Epithelial cell of esophagus (primary cell): Measurements from ENCODE around the gene TAF3.
A peak's percentile ranks its signal among the peaks of the same experiment; 100 is the strongest.

Experiments used
- DNase-seq: peaks from one replicate; pipeline ENCODE4 v3.0.0; 2010; ENCODE audit warnings: low read depth
- H3K4me3 ChIP-seq: 2 replicates; pipeline ENCODE4 v1.5.1; 2011; ENCODE audit warnings: mild to moderate bottlenecking, low read length, control low read depth
- CTCF ChIP-seq: IDR thresholded peaks from 2 replicates; pipeline ENCODE4 v1.5.1; 2011; ENCODE audit warnings: low read depth, mild to moderate bottlenecking, low read length, control low read depth, inconsistent platforms; ENCODE audit not compliant: insufficient read depth; ENCODE audit errors: missing control alignments

Gene TAF3

GRCh38 chr10:7874864-7875263, 56.6 kb downstream of the TAF3 start:
- TF ChIP-seq CTCF, result no peak
- no peak for DNase-seq
- no peak overlapping the region for H3K4me3 ChIP-seq

- no peak overlapping the region for H3K4me3 ChIP-seq
- DNase-seq, result no peak
- TF ChIP-seq CTCF, result no peak
Measured at GRCh38 chr10:7876541-7877127, 58.3 kb downstream of the TAF3 start.

GRCh38 chr10:7881119-7881518, 62.8 kb downstream of the TAF3 start:
- H3K4me3 ChIP-seq, result no peak overlapping the region
- no peak for DNase-seq
- TF ChIP-seq CTCF, result no peak

GRCh38 chr10:7886056-7886455, 67.8 kb downstream of the TAF3 start:
- H3K4me3 ChIP-seq, result no peak overlapping the region
- TF ChIP-seq CTCF, result no peak
- peak; percentile 76 for DNase-seq

- TF ChIP-seq CTCF, result no peak
- DNase-seq, result no peak
- no peak overlapping the region for H3K4me3 ChIP-seq
Measured at GRCh38 chr10:7887174-7887816, 69.0 kb downstream of the TAF3 start.

GRCh38 chr10:7889947-7890542, 71.7 kb downstream of the TAF3 start:
- TF ChIP-seq CTCF, result no peak
- no peak overlapping the region for H3K4me3 ChIP-seq
- no peak for DNase-seq
